Mesenchymal stem cell (in vitro differentiated cells and primary cell): Measurements from ENCODE around the gene NEK4.

Experiments
- DNase-seq: peaks from one replicate; pipeline ENCODE4 v3.0.0-alpha.2; 2013
- H2AFZ ChIP-seq: one replicate; pipeline ENCODE4 v1.6.1; 2013; ENCODE audit warnings: low read depth, mild to moderate bottlenecking, control low read depth, inconsistent platforms, low read length, moderate library complexity
- H2AK5ac ChIP-seq: 2 replicates; pipeline ENCODE4 v1.6.1; 2013; ENCODE audit warnings: low read length, moderate library complexity, mild to moderate bottlenecking, inconsistent platforms; ENCODE audit not compliant: severe bottlenecking
- H2BK120ac ChIP-seq: one replicate; pipeline ENCODE4 v1.6.1; 2013; ENCODE audit warnings: low read depth, mild to moderate bottlenecking, inconsistent platforms, low read length, moderate library complexity
- H2BK12ac ChIP-seq, 2 experiments: one replicate each; pipeline ENCODE4 v1.6.1; 2013; ENCODE audit warnings: inconsistent platforms in 2 of 2, low read length in 2 of 2, mild to moderate bottlenecking in 2 of 2, moderate library complexity in 2 of 2, control low read depth in 1 of 2
- H2BK15ac ChIP-seq: one replicate; pipeline ENCODE4 v1.6.1; 2013; ENCODE audit warnings: mild to moderate bottlenecking, low read depth, inconsistent platforms; ENCODE audit not compliant: poor library complexity, severe bottlenecking
- H2BK5ac ChIP-seq: 2 replicates; pipeline ENCODE4 v1.6.1; 2013; ENCODE audit warnings: low read depth, mild to moderate bottlenecking, low read length, control low read depth, inconsistent platforms; ENCODE audit not compliant: poor library complexity, severe bottlenecking
- H3K14ac ChIP-seq, 2 experiments: one replicate each; pipeline ENCODE4 v1.6.1; 2013; ENCODE audit warnings: inconsistent platforms in 2 of 2, low read length in 2 of 2, control low read depth in 1 of 2, mild to moderate bottlenecking in 1 of 2, moderate library complexity in 1 of 2
- H3K18ac ChIP-seq, 2 experiments: one replicate each; pipeline ENCODE4 v1.6.1; 2013; ENCODE audit warnings: inconsistent platforms in 2 of 2, low read length in 2 of 2, control low read depth in 1 of 2, low read depth in 1 of 2, mild to moderate bottlenecking in 1 of 2
- H3K23ac ChIP-seq, 2 experiments: one replicate each; pipeline ENCODE4 v1.6.1; 2013; ENCODE audit warnings: inconsistent platforms in 2 of 2, low read length in 2 of 2, mild to moderate bottlenecking in 2 of 2, moderate library complexity in 2 of 2, control low read depth in 1 of 2
- H3K27ac ChIP-seq: 2 replicates; pipeline ENCODE4 v1.5.1; 2013; ENCODE audit warnings: mild to moderate bottlenecking, moderate library complexity, low read length, control low read depth, inconsistent platforms; ENCODE audit not compliant: poor library complexity, severe bottlenecking
- H3K27me3 ChIP-seq, 2 experiments: 2 replicates each; pipeline versions ENCODE4 v1.6.1 to v1.7.0; 2013; ENCODE audit warnings: low read length in 2 of 2, mild to moderate bottlenecking in 2 of 2, moderate library complexity in 2 of 2, control low read depth in 1 of 2, inconsistent platforms in 1 of 2; ENCODE audit not compliant: control insufficient read depth in 1 of 2, insufficient read depth in 1 of 2
- H3K36me3 ChIP-seq, 2 experiments: 2 replicates each; pipeline versions ENCODE4 v1.6.1 to v1.7.0; 2013; ENCODE audit warnings: low read length in 2 of 2, control low read depth in 1 of 2, inconsistent platforms in 1 of 2, low read depth in 1 of 2, mild to moderate bottlenecking in 1 of 2; ENCODE audit not compliant: insufficient read depth in 2 of 2, control insufficient read depth in 1 of 2
- H3K4ac ChIP-seq, 2 experiments: one replicate each; pipeline ENCODE4 v1.6.1; 2013; ENCODE audit warnings: inconsistent platforms in 2 of 2, low read length in 2 of 2, mild to moderate bottlenecking in 2 of 2, moderate library complexity in 2 of 2, control low read depth in 1 of 2, low read depth in 1 of 2
- H3K4me1 ChIP-seq: 2 replicates; pipeline ENCODE4 v1.6.1; 2013; ENCODE audit warnings: low read depth, low read length, control low read depth; ENCODE audit not compliant: control insufficient read depth, insufficient read depth
- H3K4me2 ChIP-seq: 2 replicates; pipeline ENCODE4 v1.6.1; 2013; ENCODE audit warnings: low read length, mild to moderate bottlenecking, inconsistent platforms; ENCODE audit not compliant: poor library complexity, severe bottlenecking
- H3K4me3 ChIP-seq, 2 experiments: 2 replicates each; pipeline versions ENCODE4 v1.5.1 to v1.7.0; 2013; ENCODE audit warnings: low read length in 2 of 2, mild to moderate bottlenecking in 2 of 2, control low read depth in 1 of 2, low read depth in 1 of 2; ENCODE audit not compliant: insufficient read depth in 1 of 2
- H3K79me1 ChIP-seq: replicated peaks from 2 replicates; pipeline ENCODE4 v1.6.1; 2013; ENCODE audit warnings: mild to moderate bottlenecking, control low read depth, low read length, inconsistent platforms; ENCODE audit not compliant: poor library complexity, severe bottlenecking
- H3K9ac ChIP-seq: 2 replicates; pipeline ENCODE4 v1.7.0; 2013; ENCODE audit warnings: mild to moderate bottlenecking, low read length, moderate library complexity
- H3K9me3 ChIP-seq: 2 replicates; pipeline ENCODE4 v1.7.0; 2013; ENCODE audit warnings: mild to moderate bottlenecking, low read length; ENCODE audit not compliant: control insufficient read depth
- H4K8ac ChIP-seq: one replicate; pipeline ENCODE4 v1.6.1; 2013; ENCODE audit warnings: inconsistent platforms, mild to moderate bottlenecking, low read length, moderate library complexity
- H4K91ac ChIP-seq: one replicate; pipeline ENCODE4 v1.6.1; 2013; ENCODE audit warnings: mild to moderate bottlenecking, low read length, inconsistent platforms
- WGBS: methylation state at CpG from one replicate; pipeline ENCODE4 v1.1.7; 2013; ENCODE audit warnings: mixed read lengths; 5-methylcytosine and 5-hydroxymethylcytosine counted together

The NEK4 gene

DNA sequence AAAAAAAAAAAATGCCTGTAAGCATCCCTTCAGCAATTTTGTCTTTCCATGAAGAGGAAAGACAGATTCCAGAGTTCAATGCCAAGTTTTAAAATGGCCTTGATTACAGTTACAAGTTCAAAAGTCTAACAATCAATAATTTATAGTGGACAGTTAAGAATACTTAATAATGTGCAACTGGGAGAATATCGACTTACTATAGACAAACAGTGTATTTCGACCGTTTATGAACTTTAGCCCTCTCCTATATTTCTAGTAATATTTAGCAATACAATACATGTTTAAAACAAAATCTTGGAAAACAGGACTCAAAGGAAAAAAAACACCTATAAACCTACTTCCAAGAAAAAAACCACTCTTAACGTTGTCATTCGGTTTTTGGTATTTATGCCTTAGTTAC lies 86.6 kb downstream of the NEK4 start:
- no peak overlapping the region for H3K4me2 ChIP-seq
- peak overlapping the region; percentile 96 for H3K9ac ChIP-seq
- peaks cover 11 to 38% of the 10 kb centered on the region in 2 experiments for H3K36me3 ChIP-seq
- no peaks in the 10 kb centered on the region for H3K9me3 ChIP-seq
- H3K4ac ChIP-seq = no peak overlapping the region
- DNase-seq = no peak
- peaks cover 10% of the 10 kb centered on the region for H3K79me1 ChIP-seq
- no peak overlapping the region for H4K8ac ChIP-seq
- H2BK15ac ChIP-seq = no peak overlapping the region
- no peak overlapping the region for H3K18ac ChIP-seq
- no peak overlapping the region for H2BK12ac ChIP-seq
- WGBS = 93% methylated on average over 3 of the region's 5 CpGs
- H3K4me3 ChIP-seq = peak overlapping the region in 1 of 2 experiments; percentile 96
- H2AK5ac ChIP-seq = no peak overlapping the region
- H3K14ac ChIP-seq = no peak overlapping the region
- no peak overlapping the region for H2BK5ac ChIP-seq
- no peak overlapping the region for H3K27ac ChIP-seq
- H3K27me3 ChIP-seq = no peaks in the 10 kb centered on the region
- no peak overlapping the region for H3K23ac ChIP-seq
- H2AFZ ChIP-seq = no peak overlapping the region
- no peak overlapping the region for H2BK120ac ChIP-seq
- no peak overlapping the region for H4K91ac ChIP-seq
- peaks cover 8% of the 10 kb centered on the region for H3K4me1 ChIP-seq

DNA sequence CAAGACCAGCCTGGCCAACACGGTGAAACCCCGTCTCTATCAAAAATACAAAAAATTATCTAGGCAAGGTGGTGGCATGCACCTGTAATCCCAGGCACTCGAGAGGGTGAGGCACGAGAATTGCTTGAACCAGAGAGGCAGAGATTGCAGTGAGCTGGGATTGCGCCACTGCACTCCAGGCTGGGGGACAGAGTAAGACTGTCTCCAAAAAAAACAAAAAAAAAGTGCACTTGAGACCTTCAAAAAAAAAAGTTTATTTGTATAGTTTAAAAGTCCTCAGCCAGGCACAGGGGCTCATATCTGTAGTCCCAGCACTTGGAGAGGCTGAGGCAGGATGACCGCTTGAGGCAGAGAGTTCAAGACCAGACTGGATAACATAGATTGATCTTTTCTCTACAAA lies 87.1 kb downstream of the NEK4 start:
- WGBS = 95% methylated on average over 5 of the region's 6 CpGs
- H3K23ac ChIP-seq = no peak overlapping the region
- H2BK120ac ChIP-seq = no peak overlapping the region
- peaks cover 7 to 38% of the 10 kb centered on the region in 2 experiments for H3K36me3 ChIP-seq
- H4K91ac ChIP-seq = no peak overlapping the region
- no peak overlapping the region for H3K4me3 ChIP-seq
- H2BK5ac ChIP-seq = no peak overlapping the region
- H3K4ac ChIP-seq = no peak overlapping the region
- DNase-seq = no peak
- peak overlapping the region; percentile 96 for H3K9ac ChIP-seq
- H3K79me1 ChIP-seq = peaks cover 8% of the 10 kb centered on the region
- no peak overlapping the region for H2BK12ac ChIP-seq
- H3K27me3 ChIP-seq = no peaks in the 10 kb centered on the region
- H2AFZ ChIP-seq = no peak overlapping the region
- no peak overlapping the region for H3K27ac ChIP-seq
- no peak overlapping the region for H3K14ac ChIP-seq
- no peaks in the 10 kb centered on the region for H3K9me3 ChIP-seq
- H3K4me2 ChIP-seq = no peak overlapping the region
- H2AK5ac ChIP-seq = no peak overlapping the region
- no peak overlapping the region for H4K8ac ChIP-seq
- peaks cover 8% of the 10 kb centered on the region for H3K4me1 ChIP-seq
- no peak overlapping the region for H3K18ac ChIP-seq
- H2BK15ac ChIP-seq = no peak overlapping the region

GRCh38 chr3:52682016-52682415 lies 88.7 kb downstream of the NEK4 start:
- no peak overlapping the region for H3K27ac ChIP-seq
- H2BK5ac ChIP-seq = no peak overlapping the region
- peak overlapping the region; percentile 87 for H3K9ac ChIP-seq
- H2BK120ac ChIP-seq = no peak overlapping the region
- H3K4me3 ChIP-seq = peak overlapping the region in 1 of 2 experiments; percentile 7
- H2BK12ac ChIP-seq = no peak overlapping the region
- H3K4ac ChIP-seq = no peak overlapping the region
- no peak overlapping the region for H3K18ac ChIP-seq
- no peak overlapping the region for H4K91ac ChIP-seq
- peak; percentile 82 for DNase-seq
- H4K8ac ChIP-seq = no peak overlapping the region
- no peak overlapping the region for H3K14ac ChIP-seq
- peaks cover 14% of the 10 kb centered on the region for H3K79me1 ChIP-seq
- no peak overlapping the region for H3K23ac ChIP-seq
- no peak overlapping the region for H2BK15ac ChIP-seq
- H2AK5ac ChIP-seq = no peak overlapping the region
- H3K4me1 ChIP-seq = peaks cover 4% of the 10 kb centered on the region
- H3K9me3 ChIP-seq = no peaks in the 10 kb centered on the region
- H3K4me2 ChIP-seq = no peak overlapping the region
- no peaks in the 10 kb centered on the region for H3K27me3 ChIP-seq
- peaks cover 11 to 36% of the 10 kb centered on the region in 2 experiments for H3K36me3 ChIP-seq
- no peak overlapping the region for H2AFZ ChIP-seq

- H2BK15ac ChIP-seq = no peak overlapping the region
These were observed 89.1 kb downstream of the NEK4 start for GRCh38 chr3:52681596-52681995.

More at GRCh38 chr3:52681596-52681995, 89.1 kb downstream of the NEK4 start:
- H2BK120ac ChIP-seq = no peak overlapping the region
- peaks cover 4% of the 10 kb centered on the region for H3K4me1 ChIP-seq
- DNase-seq = no peak
- H4K91ac ChIP-seq = no peak overlapping the region
- H3K4ac ChIP-seq = no peak overlapping the region
- 96% methylated on average over 2 of the region's 3 CpGs for WGBS
- no peak overlapping the region for H2AK5ac ChIP-seq
- H3K18ac ChIP-seq = no peak overlapping the region
- H2BK12ac ChIP-seq = no peak overlapping the region
- no peak overlapping the region for H3K27ac ChIP-seq
- H3K23ac ChIP-seq = no peak overlapping the region
- H3K79me1 ChIP-seq = peaks cover 14% of the 10 kb centered on the region
- H3K4me3 ChIP-seq = peak overlapping the region in 1 of 2 experiments; percentile 7
- no peak overlapping the region for H2AFZ ChIP-seq
- no peak overlapping the region for H2BK5ac ChIP-seq
- no peak overlapping the region for H3K14ac ChIP-seq
- no peak overlapping the region for H3K4me2 ChIP-seq
- H3K9me3 ChIP-seq = no peaks in the 10 kb centered on the region
- peak overlapping the region; percentile 87 for H3K9ac ChIP-seq
- peaks cover 11 to 38% of the 10 kb centered on the region in 2 experiments for H3K36me3 ChIP-seq
- no peaks in the 10 kb centered on the region for H3K27me3 ChIP-seq
- H4K8ac ChIP-seq = no peak overlapping the region
